Measurements from ENCODE around the gene TMEM132D.

- no peak for TF ChIP-seq CTCF (IDR thresholded peaks at IDR 0.05)
- TF ChIP-seq POLR2A (IDR thresholded peaks at IDR 0.05): no peak
Observed at GRCh38 chr12:129503802-129504201, 400.0 kb downstream of the TMEM132D start.
